ENCODE measurements around the gene OPN4.

The OPN4 gene

GRCh38 chr10:86652361-86653202 is 1.8 kb upstream of the OPN4 start:
- H3K9ac ChIP-seq (ENCODE audit: low read depth, low read length) = no peak overlapping the region
- H3K36me3 ChIP-seq (ENCODE audit: insufficient read depth, low read length) = no peaks in the 10 kb centered on the region
- no peaks in the 10 kb centered on the region for H3K9me3 ChIP-seq (ENCODE audit: control insufficient read depth, insufficient read depth, low read length)
- H3K4me1 ChIP-seq (ENCODE audit: insufficient read depth, low read length) = peaks cover 7% of the 10 kb centered on the region

GRCh38 chr10:86653379-86653778 is 968 bp upstream of the OPN4 start:
- Histone ChIP-seq H3K4me1 (ENCODE audit: insufficient read depth, low read length) (peaks cover 4% of the 10 kb centered on the region; the same call in 1 of the 2 replicates), H3K9me3 (ENCODE audit: control insufficient read depth, insufficient read depth, low read length) (no peaks in the 10 kb centered on the region), H3K36me3 (ENCODE audit: insufficient read depth, low read length) (no peaks in the 10 kb centered on the region), H3K9ac (ENCODE audit: low read depth, low read length) (no peak overlapping the region)

- Histone ChIP-seq H3K9ac (ENCODE audit: low read depth, low read length) (no peak overlapping the region), H3K9me3 (ENCODE audit: control insufficient read depth, insufficient read depth, low read length) (no peaks in the 10 kb centered on the region), H3K4me1 (ENCODE audit: insufficient read depth, low read length) (peaks cover 4% of the 10 kb centered on the region; the same call in 1 of the 2 replicates), H3K36me3 (ENCODE audit: insufficient read depth, low read length) (no peaks in the 10 kb centered on the region)
These were observed 360 bp upstream of the OPN4 start for GRCh38 chr10:86653987-86654386.

GRCh38 chr10:86655173-86655540 is 810 bp downstream of the OPN4 start:
- Histone ChIP-seq H3K9me3 (ENCODE audit: control insufficient read depth, insufficient read depth, low read length) (no peaks in the 10 kb centered on the region), H3K9ac (ENCODE audit: low read depth, low read length) (no peak overlapping the region), H3K36me3 (ENCODE audit: insufficient read depth, low read length) (no peaks in the 10 kb centered on the region), H3K4me1 (ENCODE audit: insufficient read depth, low read length) (peaks cover 4% of the 10 kb centered on the region; the same call in 1 of the 2 replicates)

- H3K9me3 ChIP-seq (ENCODE audit: control insufficient read depth, insufficient read depth, low read length) = no peaks in the 10 kb centered on the region
- peaks cover 4% of the 10 kb centered on the region; the same call in 1 of the 2 replicates for H3K4me1 ChIP-seq (ENCODE audit: insufficient read depth, low read length)
- H3K9ac ChIP-seq (ENCODE audit: low read depth, low read length) = no peak overlapping the region
- no peaks in the 10 kb centered on the region for H3K36me3 ChIP-seq (ENCODE audit: insufficient read depth, low read length)
These were observed 1.2 kb downstream of the OPN4 start for GRCh38 chr10:86655596-86655995.

- no peak overlapping the region for H3K9ac ChIP-seq (ENCODE audit: low read depth, low read length)
- H3K4me1 ChIP-seq (ENCODE audit: insufficient read depth, low read length) = peaks cover 4% of the 10 kb centered on the region; the same call in 1 of the 2 replicates
These were observed 2.7 kb downstream of the OPN4 start for GRCh38 chr10:86657011-86657395.

GRCh38 chr10:86657396-86658011 is 3.2 kb downstream of the OPN4 start:
- H3K36me3 ChIP-seq (ENCODE audit: insufficient read depth, low read length) = no peaks in the 10 kb centered on the region
- no peak overlapping the region for H3K9ac ChIP-seq (ENCODE audit: low read depth, low read length)
- no peaks in the 10 kb centered on the region for H3K9me3 ChIP-seq (ENCODE audit: control insufficient read depth, insufficient read depth, low read length)
- H3K4me1 ChIP-seq (ENCODE audit: insufficient read depth, low read length) = peaks cover 3% of the 10 kb centered on the region; the same call in 1 of the 2 replicates

More at GRCh38 chr10:86657011-86657395, 2.7 kb downstream of the OPN4 start:
- no peaks in the 10 kb centered on the region for H3K9me3 ChIP-seq (ENCODE audit: control insufficient read depth, insufficient read depth, low read length)
- no peaks in the 10 kb centered on the region for H3K36me3 ChIP-seq (ENCODE audit: insufficient read depth, low read length)

- no peaks in the 10 kb centered on the region for H3K4me1 ChIP-seq (ENCODE audit: insufficient read depth, low read length)
These were observed 4.0 kb downstream of the OPN4 start for GRCh38 chr10:86658261-86658741.

GRCh38 chr10:86658751-86659150 is 4.4 kb downstream of the OPN4 start:
- no peak overlapping the region for H3K9ac ChIP-seq (ENCODE audit: low read depth, low read length)
- H3K36me3 ChIP-seq (ENCODE audit: insufficient read depth, low read length) = no peaks in the 10 kb centered on the region
- H3K9me3 ChIP-seq (ENCODE audit: control insufficient read depth, insufficient read depth, low read length) = no peaks in the 10 kb centered on the region
- no peaks in the 10 kb centered on the region for H3K4me1 ChIP-seq (ENCODE audit: insufficient read depth, low read length)

More at GRCh38 chr10:86658261-86658741, 4.0 kb downstream of the OPN4 start:
- no peaks in the 10 kb centered on the region for H3K9me3 ChIP-seq (ENCODE audit: control insufficient read depth, insufficient read depth, low read length)
- no peaks in the 10 kb centered on the region for H3K36me3 ChIP-seq (ENCODE audit: insufficient read depth, low read length)
- no peak overlapping the region for H3K9ac ChIP-seq (ENCODE audit: low read depth, low read length)

- Histone ChIP-seq H3K9me3 (ENCODE audit: control insufficient read depth, insufficient read depth, low read length) (no peaks in the 10 kb centered on the region), H3K36me3 (ENCODE audit: insufficient read depth, low read length) (no peaks in the 10 kb centered on the region), H3K4me1 (ENCODE audit: insufficient read depth, low read length) (no peaks in the 10 kb centered on the region), H3K9ac (ENCODE audit: low read depth, low read length) (no peak overlapping the region)
These were observed 4.9 kb downstream of the OPN4 start for GRCh38 chr10:86659161-86659691.

GRCh38 chr10:86659721-86660453 is 5.5 kb downstream of the OPN4 start:
- Histone ChIP-seq H3K9ac (ENCODE audit: low read depth, low read length) (no peak overlapping the region), H3K36me3 (ENCODE audit: insufficient read depth, low read length) (no peaks in the 10 kb centered on the region), H3K9me3 (ENCODE audit: control insufficient read depth, insufficient read depth, low read length) (no peaks in the 10 kb centered on the region), H3K4me1 (ENCODE audit: insufficient read depth, low read length) (peaks cover 5% of the 10 kb centered on the region; the same call in 1 of the 2 replicates)

- Histone ChIP-seq H3K4me1 (ENCODE audit: insufficient read depth, low read length) (peaks cover 15% of the 10 kb centered on the region; the same call in 1 of the 2 replicates), H3K36me3 (ENCODE audit: insufficient read depth, low read length) (no peaks in the 10 kb centered on the region), H3K9ac (ENCODE audit: low read depth, low read length) (no peak overlapping the region), H3K9me3 (ENCODE audit: control insufficient read depth, insufficient read depth, low read length) (no peaks in the 10 kb centered on the region)
These were observed 7.0 kb downstream of the OPN4 start for GRCh38 chr10:86661161-86662025.

- H3K4me1 ChIP-seq (ENCODE audit: insufficient read depth, low read length) = peaks cover 15% of the 10 kb centered on the region; the same call in 1 of the 2 replicates
- no peak overlapping the region for H3K9ac ChIP-seq (ENCODE audit: low read depth, low read length)
- no peaks in the 10 kb centered on the region for H3K9me3 ChIP-seq (ENCODE audit: control insufficient read depth, insufficient read depth, low read length)
- H3K36me3 ChIP-seq (ENCODE audit: insufficient read depth, low read length) = no peaks in the 10 kb centered on the region
These were observed 8.1 kb downstream of the OPN4 start for GRCh38 chr10:86662186-86663045.
